PC-9 (cell line): ENCODE measurements around the gene PMIS2.

Experiments
- EZH2 ChIP-seq: fragments of 200-600 bp; sonication (generic); IDR thresholded peaks from 2 replicates; pipeline ENCODE4 v1.8.0; 2017; ENCODE audit warnings: antibody characterized with exemption, low read depth
- TF ChIP-seq, protein P1 (sequence below): fragments of 200-600 bp; sonication (generic); conservative IDR thresholded peaks from 2 replicates; pipeline ENCODE4 v1.6.1; 2017; ENCODE audit warnings: mixed run types, antibody characterized with exemption, mild to moderate bottlenecking, moderate library complexity

DNA sequence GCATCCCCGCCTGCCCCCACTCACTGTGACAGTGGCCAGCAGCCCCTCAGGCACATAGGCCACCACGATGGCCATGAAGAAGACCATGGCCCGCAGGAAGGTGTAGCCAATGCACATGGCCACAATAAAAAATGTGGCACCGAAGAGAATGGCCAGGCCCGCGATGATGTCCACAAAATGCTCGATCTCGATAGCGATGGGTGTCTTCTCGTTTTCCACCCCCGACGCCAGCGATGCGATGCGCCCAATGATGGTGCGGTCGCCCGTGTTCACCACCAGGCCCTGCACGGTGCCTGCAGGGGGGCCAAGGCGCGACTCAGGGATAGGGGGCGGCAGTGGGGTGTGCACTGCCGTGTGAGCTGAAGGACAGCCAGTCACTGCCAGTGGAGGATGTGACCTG, 26.2 kb upstream of the PMIS2 start:
- TF ChIP-seq, protein P1, sequence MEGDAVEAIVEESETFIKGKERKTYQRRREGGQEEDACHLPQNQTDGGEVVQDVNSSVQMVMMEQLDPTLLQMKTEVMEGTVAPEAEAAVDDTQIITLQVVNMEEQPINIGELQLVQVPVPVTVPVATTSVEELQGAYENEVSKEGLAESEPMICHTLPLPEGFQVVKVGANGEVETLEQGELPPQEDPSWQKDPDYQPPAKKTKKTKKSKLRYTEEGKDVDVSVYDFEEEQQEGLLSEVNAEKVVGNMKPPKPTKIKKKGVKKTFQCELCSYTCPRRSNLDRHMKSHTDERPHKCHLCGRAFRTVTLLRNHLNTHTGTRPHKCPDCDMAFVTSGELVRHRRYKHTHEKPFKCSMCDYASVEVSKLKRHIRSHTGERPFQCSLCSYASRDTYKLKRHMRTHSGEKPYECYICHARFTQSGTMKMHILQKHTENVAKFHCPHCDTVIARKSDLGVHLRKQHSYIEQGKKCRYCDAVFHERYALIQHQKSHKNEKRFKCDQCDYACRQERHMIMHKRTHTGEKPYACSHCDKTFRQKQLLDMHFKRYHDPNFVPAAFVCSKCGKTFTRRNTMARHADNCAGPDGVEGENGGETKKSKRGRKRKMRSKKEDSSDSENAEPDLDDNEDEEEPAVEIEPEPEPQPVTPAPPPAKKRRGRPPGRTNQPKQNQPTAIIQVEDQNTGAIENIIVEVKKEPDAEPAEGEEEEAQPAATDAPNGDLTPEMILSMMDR = no peak
- TF ChIP-seq EZH2 = no peak
